SKM-1 (cell line): ENCODE results near the gene SMIM38.
"Not testable (repeated sequence)": the region's sequence is repeated elsewhere in the genome, so short reads cannot be mapped to it uniquely, and the experiment has no call there.

Experiments
- DNase-seq: peaks from one replicate; lab custom pipeline; 2025; ENCODE audit not compliant: unreplicated experiment; lab: John Stamatoyannopoulos, UW

SMIM38 gene

DNA sequence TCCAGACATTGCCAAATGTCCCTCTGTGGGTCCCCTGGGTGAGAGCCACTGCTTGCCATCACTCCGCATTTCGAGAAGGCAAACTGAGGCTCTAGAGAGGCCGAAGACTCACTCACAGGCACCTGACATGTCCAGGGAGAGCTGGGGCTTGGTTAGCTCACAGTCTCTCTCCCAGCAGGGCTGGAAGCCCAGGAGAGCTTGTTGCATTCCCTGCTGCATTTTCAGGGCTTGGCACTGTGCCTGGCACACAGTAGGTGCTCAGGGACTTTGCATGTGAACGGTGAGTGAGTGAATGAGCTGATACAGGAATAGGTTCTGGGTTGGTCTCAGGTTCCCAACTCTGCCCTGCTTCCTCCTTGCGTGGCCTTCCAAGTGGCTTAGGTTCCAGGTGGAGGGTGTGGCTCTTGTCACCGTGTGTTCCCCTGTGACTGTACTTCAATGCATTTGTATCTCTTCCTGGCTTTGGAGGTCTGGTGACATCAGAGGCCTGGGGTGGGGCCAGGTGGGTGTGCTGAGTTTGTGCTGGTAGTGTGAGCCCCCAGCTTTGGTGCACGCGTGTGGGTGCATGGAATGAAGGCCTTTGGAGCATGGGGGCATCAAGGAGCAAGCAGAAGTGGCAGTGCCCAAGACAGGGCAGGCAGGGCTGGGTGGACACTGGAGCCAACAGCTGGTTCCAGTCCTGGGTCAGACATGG lies 18.4 kb upstream of the SMIM38 start:
- DNase-seq = no peak

DNA sequence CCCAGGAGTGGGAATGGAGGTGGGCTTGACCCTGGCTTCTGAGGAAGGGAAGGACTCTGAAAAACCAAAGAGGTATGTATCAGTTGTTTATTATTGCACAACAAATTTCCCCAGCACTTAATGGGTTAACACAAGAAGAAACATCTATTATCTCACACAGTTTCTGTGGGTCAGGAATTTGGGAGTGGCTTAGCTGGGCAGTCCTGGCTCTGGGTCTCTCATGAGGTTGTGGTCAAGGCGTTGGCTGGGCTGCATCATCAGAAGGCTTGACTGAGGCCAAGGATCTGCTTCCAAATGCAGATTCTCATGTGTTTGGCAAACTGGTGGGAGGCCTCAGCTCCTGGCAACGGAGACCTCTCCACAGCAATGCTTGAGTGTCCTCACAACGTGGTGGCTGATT lies 17.5 kb upstream of the SMIM38 start:
- no peak for DNase-seq

DNA sequence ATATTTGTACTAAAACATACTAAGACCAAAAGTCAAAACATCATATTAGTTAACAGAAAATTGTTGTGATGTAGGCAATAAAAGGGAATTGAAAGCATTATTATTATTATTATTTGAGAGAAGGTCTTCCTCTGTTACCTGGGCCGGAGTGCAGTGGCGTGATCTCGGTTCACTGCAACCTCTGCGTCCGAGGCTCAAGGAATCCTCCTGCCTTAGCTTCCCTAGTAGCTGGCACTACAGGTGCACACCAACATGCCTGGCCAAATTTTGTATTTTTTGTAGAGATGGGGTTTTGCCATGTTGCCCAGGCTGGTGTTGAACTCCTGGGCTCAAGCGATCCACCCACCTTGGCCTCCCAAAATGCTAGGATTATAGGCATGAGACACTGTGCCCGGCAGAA lies 15.6 kb upstream of the SMIM38 start:
- not testable (repeated sequence) for DNase-seq

DNA sequence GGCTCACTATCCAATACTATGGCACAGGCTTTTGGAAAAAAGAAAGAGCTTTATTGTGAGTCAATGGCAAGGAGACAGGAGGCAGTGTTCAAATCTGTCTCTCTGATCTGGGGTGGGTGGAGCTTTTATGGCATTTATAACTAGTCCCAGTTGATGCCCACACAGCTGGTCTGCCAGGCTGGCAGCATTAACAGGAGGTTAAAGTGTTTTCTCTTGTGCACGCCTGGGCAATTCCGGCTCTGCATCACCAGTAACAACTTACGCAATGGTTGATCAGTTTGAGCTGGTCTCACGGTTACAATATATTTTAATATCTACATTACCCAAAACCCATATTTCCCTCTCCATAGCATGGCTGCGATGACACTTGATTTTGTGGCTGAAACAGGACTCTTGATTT lies 15.1 kb upstream of the SMIM38 start:
- no peak for DNase-seq

DNA sequence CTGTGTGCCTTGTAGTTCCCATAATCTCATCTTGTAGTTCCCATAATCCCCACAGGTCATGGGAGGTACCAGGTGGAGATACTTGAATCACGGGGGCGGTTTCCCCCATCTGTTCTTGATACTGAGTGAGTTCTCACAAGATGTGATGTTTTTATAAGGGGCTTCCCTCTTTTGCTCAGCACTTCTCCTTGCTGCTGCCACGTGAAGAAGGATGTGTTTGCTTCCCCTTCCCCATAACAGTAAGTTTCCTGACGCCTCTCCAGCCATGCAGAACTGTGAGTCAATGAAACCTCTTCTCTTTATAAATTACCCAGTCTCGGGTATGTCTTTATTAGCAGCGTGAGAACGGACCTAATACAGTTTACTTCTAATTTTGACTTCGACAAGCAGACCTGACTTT lies 14.0 kb upstream of the SMIM38 start:
- DNase-seq = no peak

DNA sequence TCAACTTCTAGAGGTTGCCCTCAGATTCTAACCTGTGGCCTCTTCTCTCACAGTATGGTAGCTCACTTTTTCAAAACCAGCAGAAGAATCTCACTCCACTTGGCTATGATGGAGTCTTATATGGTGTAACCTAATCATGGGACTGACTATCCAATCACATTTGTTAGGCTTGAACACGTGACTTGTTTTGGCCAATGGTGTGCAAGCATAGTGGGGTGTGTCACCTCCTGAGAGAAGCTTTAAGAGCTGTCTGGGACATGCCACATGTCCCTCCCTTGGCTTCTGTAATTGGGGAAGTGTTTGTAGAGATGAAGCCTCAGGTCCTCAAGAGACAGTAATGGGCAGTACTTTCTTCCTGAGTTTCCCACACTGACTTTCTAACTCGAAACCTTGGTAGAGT lies 12.8 kb upstream of the SMIM38 start:
- DNase-seq = no peak

DNA sequence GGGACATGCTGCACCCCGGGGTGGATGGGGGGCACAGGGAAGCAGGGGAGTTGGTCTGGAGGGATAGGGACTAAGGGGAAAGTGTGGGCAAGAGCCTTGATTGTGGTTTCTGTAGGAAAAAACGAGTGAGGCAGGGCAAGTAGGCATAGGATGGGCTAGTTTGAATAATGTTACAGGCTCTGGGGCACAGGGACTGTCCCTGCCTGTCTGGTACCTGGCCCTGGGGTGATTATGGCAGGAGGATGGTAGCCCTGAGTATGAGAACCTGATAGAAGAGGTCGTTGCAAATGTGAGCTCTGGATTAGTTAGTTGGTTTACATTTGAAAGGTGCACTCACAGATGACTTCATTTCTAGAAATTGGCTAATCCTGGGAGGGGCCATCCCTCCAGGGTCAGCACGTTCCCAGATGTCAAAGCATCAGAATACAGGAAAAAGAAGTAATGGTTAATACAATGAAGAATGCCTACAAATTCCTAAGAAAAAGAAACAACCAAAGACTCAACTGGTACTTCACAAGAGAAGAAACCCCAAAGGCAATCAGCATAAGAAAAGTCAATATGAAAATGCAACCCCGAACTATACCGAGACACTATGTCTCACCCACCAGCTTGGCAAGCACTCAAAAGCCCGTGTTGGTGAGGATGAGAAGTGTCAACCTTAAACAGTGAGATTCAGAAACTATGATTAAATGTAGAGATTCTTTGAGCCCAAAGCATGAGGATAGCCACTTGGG lies 11.3 kb upstream of the SMIM38 start:
- DNase-seq = no peak

DNA sequence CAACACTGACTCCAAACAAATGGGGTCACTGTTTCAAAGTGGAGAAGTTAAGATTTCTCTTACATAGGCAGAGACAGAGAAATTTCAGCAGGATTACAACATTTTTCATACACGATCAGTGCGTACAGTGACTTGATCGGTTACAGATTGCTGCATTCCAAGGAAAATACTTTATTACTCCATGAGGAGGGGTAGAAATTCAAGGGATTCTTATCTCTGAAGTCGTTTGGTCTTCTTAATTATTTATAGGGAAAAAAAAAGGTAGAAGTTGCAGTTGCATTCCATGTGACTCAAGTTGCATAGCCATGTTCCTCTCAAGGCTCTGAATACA lies 10.7 kb upstream of the SMIM38 start:
- no peak for DNase-seq

DNA sequence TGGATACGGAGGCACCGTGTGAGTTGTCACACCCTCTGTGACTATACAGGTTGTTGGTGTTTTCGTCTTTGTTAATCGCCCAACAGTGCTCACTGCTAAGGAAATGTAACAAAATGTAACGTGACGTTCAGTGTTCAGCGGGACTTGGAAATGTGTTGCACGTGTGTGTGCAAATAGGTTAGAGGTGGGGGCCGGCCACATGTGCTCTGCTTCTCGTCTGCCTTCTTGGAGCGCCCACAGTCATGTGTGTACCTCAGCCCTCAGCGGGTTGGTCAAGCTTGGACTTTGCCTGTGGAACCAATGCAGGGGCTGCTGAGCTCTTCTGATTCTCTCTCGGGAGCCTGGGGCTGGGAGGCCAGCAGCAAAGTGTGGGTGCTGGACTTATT lies 7.4 kb upstream of the SMIM38 start:
- no peak for DNase-seq

DNA sequence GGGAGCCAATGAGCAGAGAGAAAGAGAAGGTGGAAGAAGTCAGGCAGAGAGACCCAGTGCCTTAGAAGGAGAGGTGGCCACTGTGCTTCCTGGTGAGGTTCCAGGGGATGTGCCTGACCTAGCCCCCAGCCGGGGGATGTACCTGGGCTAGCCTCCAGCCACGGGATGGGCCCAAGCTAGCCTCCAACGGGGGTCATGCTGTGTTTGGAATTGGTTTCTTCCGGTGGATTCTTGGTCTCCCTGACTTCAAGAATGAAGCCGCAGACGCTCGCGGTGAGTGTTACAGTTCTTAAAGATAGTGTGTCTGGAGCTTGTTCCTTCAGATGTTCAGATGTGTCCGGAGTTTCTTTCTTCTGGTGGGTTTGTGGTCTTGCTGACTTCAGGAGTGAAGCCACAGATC lies 6.9 kb upstream of the SMIM38 start:
- no peak for DNase-seq

DNA sequence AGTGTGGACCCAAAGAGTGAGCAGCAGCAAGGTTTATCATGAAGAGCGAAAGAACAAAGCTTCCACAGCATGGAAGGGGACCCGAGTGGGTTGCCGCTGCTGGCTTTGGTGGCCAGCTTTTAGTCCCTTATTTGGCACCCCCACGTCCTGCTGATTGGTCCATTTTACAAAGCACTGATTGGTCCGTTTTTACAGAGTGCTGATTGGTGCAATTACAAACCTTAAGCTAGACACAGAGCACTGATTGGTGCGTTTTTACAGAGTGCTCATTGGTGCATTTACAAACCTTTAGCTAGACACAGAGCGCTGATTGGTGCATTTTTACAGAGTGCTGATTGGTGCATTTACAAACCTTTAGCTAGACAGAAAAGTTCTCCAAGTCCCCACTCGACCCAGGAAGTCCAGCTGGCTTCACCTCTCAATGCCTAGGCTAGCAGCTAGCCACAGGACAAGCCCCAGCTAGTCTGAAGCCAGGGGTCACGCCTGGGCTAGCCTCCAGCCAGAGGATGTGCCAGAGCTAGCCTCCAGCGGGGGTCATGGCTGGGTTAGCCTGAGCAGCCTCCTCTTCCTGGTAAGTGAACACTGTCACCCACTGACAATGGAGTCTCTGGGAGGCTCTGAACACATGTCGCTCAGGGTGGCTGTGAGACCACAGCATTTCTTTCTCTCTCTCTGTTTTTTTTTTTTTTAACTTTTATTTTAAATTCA lies 6.2 kb upstream of the SMIM38 start:
- not testable (repeated sequence) for DNase-seq

DNA sequence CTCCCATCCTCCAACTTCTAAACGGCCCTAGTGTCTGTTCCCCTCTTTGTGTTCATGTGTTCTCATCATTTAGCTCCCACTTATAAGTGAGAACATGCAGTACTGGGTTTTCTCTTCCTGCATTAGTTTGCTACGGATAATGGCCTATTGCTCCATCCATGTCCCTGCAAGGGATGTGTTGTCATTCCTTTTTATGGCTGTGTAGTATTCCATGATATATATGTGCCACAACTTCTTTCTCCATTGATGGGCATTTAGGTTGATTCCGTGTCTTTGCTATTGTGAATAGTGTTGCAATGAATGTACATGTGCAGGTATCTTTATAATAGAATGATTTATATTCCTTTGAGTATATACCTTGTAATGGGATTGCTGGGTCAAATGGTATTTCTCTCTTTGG lies 5.6 kb upstream of the SMIM38 start:
- DNase-seq = no peak

DNA sequence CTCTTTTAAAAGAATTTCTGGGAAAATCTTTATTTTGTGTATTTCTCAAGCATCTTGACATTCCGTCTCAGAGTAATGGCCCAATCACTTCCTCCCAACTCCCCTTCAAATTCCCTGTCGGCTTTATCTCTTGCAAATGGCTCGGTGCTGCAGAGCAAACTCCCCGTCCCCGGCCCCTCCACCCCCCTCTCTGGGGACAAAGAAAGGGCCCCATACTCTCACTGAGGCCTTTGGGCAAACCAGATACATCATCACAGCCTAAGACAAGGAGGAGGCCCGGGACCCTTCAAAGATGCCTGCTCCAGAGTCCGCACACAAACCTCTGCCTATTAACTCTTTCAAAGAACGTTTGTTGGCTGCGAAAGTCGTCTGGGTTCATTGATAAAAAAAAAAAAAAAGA lies 3.9 kb upstream of the SMIM38 start:
- no peak for DNase-seq

DNA sequence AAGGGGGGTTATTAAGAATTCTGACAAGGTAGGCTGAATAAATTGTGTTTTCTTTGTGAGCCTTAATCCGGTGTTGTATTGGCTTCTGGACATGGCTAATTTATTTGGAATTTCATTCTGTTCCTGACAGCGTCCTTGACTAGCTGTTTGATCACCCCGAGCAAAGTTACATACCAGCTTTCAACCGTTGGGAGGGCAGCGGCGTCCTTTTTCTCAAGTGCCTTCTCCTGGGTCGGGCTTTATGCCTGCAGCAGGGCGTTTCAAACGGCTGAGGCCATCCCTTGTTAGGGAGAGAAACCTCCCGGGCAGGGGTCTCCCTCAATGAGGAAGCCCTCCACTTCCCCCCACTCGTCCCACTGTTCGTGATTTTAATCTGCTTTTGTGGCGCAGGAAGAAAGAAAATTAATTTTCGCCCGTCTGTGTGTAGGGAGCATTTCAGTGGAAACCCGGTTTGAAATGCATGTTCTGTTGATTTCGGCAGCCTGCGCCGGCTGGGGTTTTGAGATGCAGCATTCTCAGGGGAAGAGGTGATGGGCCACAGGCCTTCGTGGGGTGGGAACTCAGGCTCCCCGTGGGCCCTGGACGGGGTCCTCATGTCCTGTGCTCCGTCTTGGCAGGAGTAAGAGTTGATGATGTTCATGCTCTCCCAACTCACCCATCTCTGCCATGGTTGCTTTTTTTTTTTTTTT lies 2.9 kb upstream of the SMIM38 start:
- no peak for DNase-seq

DNA sequence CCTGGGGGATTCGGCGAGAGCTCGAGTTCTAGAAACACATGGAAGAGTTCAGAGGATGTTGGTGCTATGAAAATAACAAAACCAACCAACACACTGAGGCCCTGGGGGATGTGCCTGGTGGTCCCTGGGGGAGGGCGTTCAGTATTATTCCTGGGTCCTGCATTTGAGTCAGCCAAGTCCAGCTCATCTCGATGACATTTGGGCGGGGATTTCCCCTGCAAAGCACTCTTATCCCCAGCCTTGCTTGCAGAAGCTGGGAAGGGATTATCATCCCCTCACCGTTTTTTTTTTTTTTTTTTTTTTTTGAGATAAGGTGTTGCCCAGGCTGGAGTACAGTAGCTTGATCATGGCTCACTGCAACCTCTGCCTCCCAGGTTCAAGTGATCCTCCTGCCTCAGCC lies 2.1 kb upstream of the SMIM38 start:
- no peak for DNase-seq

DNA sequence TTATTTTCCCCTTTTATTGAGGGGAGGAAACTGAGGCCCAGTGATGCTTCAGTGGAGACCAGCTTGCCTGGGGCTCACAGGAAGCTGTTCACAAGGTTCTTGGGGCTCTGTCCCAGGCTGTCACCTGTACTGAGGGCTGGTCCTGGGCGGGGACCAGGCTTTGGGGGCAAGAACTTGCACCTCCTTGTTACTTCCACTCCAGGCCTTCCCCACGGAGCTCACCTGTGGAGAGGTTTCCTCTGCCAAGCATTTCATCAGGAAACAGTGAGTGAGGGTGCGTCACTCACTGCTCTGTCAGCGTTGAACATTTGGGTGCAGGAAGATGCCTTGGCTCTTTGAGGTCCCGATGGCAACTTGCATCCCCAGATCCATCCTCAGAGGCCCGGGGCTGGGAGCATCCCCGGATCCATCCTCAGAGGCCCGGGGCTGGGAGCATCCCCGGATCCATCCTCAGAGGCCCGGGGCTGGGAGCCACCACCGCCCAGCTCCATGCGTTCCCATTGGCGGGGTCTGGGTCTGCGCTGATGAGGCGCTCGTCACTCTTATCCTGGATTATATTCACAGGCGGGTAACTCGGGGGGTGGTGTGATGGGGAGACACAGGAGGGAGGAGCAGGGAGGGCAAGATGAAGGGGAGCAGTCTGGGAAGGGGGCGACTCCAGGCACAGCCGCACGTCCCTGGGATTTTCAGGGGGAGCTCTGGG lies 1.4 kb upstream of the SMIM38 start:
- DNase-seq = no peak

DNA sequence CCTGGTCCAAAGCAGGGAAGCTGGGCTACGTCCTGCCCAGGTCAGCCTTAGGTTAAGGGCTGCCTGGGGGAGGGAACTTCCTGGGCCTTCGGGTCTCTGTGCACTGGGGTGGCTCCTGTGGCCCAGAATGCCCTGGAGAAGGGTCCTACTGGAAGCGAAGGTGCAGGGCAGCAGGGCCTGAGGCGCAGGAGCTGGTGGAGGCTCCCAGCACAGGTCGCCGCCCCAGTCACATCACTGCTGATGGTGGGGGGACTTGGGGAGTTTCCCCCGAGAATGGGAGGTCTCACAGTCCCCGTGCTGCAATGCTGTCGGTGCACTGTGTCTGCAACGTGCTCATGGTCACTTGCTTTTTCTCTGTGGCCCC lies 815 bp upstream of the SMIM38 start:
- no peak for DNase-seq

DNA sequence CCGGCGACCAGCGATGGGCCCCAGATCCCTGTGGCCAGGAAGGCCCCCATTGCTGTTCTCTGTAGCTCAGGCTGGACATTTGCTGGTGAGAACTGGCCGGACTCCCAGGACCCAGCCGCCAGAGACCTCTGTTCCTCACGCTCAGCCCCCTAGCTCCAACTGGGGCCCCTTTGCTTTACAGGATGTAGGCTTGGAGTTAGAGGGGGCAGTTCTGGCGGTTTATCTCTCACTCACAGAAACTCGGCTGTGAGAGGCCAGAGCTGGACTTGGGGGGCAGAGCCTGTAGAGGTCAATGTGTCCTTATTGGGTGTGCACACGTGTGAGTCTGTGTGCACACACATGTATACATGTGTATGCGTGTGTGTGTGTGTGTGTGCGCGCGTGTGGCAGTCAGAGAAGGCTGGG lies 502 bp downstream of the SMIM38 start:
- DNase-seq = no peak

DNA sequence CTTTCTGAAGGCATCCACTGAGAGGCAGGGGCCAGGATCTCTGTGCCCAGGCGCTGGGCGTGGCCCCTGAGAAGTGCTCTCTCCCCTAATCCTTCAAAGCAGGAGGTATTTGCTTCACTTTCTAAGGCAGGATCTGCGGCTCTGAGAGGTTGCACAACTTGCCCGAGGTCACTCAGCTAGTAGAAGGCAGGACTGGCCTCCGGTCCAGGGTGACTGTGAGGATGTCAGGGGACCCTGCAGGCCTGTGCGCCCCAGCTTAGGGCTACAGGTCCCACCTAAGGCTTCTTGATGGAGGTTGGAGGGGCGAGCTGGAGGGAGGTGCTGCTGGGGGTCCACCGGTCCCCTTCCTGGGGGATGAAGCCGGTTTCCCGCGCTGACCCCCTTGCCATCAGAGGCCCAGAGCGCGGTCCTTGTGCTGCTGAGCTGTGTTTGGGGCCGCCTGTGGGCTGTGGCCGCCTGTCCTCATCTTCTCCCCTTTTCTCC lies 979 bp downstream of the SMIM38 start:
- DNase-seq = no peak

DNA sequence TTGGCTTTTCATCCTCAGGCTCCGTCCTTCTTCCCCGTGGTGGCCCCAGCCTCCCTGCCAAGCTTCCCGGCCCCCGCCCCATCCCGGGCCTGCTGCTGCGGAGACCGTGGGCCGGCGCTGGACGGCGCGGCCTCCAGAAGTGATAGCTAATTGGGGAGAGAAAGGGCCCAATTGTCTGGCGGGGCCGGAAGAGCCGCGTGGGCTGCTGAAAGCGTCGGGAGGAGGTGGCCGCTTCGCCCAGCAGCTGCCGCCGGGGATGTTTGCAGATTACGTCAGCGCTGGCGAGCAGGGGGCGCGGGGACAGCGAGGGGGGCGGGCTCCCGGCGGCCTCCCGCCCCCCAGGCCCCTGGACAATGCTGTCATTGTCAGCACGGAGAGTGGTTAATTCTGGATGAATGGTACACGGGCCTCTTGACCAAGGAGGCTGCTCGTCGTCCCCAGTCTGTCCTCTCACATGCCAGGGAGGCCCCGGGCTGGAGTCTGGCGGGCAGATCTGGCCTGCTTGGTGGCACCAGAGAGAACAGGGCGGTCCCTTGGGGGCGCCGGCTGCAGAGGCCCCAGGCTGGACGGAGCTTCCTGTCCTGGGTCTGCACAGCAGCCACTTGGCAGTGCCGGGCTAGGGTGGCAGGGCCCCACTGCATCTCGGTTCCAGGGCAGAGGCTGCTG lies 1.6 kb downstream of the SMIM38 start:
- no peak for DNase-seq

DNA sequence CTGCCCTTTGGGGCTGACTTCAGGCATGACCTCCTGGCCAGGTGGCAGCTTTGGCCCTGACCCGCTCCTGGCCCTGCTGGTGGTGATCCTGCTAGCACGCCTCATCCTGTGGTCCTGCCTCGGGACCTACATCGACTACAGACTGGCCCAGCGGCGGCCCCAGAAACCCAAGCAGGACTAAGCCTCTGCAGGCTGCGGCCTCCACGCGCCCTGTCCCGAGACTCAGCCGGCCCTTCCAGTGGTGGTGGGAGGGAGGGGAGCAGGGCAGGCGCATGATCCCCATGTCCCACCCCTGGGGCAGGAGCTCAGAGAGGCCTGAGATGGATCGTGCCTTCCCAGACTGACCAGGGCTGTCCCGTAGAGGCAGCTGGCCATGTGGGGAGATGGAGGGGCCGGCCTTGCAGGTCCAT lies 2.1 kb downstream of the SMIM38 start:
- no peak for DNase-seq
